AG08395 (cell line): ENCODE measurements around the gene MED15.
"Not testable (repeated sequence)": the region's sequence is repeated elsewhere in the genome, so short reads cannot be mapped to it uniquely, and the experiment has no call there.

Experiments used
- DNase-seq: peaks from one replicate; pipeline ENCODE4 v3.0.0; 2012; ENCODE audit warnings: mixed read lengths, low spot score

MED15 gene

DNA sequence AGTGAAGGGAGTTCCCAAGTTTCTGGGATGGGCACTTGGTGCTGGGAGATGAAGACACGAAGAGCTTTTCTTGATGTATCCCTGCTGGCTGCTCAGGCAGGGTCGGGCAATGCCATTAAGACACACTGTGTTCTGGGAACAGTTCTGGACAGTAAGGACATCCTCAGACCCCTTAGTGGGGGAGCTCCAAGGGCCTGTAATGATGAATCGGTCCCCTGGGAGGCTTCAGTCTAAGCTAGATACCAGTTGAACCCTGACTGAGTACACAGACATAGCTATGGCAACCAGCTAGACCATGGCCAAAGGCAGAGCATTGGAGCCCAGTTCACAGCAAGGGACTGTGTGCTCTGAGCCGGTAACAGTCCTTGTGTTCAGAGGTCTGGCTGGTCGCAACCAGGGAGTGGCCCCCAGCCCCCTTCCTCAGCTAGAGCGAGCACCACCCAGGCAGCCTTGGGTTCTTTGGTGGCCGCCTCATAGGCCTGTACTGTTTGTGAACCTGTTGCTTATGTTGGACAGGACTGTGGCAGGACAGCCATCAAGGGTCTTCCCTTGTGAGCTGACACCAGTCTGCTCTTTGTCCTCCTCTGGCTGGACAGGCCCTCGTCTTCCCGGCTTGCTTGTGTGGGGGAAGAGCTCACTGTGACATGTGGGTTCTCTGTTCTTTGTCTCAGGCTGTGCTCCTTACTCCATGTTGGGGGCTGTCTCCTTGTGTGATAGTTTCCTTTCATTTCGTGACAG, 25.0 kb downstream of the MED15 start:
- no peak for DNase-seq

DNA sequence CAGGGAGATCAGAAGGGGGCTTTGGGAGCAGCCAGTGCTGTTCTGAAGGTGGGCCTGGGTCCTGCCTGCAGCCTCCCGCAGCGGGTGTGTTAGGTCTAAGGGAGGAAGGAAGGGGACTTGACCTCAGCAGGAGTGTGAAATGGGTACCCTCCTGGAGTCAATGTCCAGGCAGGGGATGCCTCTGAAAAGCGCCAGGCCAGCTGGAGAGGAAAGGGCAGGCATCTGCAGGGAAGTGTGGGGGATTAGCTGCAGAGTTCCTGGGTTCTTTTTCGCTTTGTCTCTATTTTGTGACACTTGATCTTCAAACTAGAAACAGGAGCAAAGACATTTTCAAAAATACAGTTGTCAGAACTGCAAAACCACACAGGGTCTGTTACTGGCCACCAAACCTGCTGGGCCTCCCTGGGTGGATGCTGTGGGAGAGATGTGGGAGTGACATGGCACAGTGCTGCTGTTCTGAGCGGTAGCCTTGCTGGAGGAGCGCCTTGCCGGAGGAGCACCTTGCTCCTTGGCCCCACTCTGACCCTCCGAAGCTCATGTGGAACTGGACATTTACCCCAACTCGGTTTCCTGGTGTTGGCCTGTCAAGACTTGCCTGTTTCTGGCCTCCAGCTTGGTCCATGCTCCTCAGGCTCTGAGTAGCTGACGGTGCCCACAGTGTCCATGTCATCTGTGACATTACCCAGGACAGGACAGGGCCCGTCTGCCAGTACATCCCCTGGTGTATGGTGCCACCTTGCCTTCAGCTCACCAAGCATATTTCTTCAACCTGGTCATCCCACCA, 25.9 kb downstream of the MED15 start:
- DNase-seq = no peak

DNA sequence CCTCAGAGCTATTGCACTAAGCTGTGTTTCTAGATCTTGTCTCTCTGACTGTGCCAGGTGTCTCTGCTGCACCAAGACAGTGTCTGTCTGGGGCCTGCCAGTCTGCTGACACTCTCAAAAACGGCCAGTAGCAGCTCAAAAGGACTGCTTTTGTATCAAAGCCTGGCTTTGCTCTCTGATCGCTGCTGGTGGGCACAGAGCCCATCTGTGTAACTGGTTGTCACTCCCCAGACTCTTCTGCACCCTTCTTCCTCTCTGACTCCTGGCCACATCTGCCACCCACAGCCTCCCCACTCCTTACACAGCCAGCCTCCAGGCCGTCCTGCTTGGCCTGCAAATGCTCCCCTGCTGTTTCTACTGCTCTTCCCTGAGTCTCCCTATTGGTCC, 26.5 kb downstream of the MED15 start:
- DNase-seq = no peak

DNA sequence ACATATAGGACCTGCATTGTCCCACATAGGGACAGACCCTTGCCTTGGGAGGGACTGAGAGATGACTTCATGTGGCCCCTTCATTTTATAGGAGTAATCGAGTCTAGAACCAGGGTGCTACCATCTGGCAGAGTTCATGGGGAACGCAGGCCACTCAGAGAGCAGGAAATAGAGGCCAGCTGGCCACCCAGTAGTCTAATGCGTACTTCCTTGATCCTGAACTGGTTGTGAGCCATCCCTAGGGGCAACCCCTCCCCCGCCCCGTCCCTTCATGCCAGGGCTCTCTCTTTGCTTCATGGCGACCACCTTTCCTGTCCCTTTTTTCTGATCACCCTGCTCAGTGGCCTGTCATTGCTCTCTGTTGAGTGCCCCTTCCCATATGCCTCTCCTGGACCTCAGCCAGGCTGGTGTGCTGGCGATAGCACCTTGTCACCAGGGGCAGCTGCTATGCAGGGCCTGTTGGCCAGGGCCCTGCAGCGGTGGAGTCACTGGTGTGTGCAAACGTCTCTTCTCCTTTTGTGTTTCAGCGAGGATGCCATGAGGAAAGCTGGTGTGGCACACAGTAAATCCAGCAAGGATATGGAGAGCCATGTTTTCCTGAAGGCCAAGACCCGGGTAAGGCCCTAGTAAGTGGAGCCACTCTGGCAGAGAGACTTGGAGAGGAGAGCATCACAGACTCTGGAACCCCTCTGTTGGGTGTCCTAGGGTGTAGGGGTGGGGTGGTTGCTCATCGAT, 29.3 kb downstream of the MED15 start:
- peak; percentile 1 for DNase-seq

DNA sequence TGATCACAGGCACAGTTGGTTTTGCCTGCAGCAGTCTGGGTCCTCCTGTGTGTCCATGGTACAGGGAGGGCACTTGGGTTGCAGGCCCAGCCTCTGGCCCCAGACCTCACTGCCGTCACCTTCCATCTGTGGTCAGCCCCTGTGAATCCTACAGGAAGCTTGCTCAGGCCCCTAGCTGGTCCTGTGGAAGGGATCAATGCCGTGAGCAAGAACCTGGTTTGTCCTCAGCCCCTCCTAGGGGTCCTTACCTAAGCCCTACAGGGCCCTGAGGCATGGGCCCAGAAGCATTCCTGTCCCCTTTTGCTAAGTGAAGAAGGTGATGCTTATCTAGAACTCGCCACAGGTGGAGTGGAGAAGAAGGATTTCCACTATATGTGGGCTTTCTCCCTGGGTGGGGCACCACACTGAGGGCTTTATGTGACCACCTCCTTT, 29.9 kb downstream of the MED15 start:
- DNase-seq = no peak

DNA sequence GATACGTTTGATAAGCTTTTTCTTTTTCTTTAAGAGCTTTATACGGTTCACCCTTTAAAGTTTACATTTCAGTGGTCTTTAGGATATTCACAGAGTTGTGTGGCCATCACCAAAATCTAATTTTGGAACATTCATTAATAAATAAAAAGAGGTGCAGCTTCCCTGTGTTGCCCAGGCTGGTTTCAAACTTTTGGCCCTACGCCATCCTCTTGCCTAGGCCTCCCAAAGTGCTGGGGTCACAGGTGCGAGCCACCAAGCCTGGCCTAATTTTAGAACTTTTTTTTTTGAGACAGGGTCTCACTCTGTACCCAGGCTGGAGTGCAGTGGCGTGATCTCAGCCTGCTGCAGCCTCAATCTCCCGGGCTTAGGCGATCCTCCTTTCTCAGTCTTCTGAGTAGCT, 30.6 kb downstream of the MED15 start:
- no peak for DNase-seq

DNA sequence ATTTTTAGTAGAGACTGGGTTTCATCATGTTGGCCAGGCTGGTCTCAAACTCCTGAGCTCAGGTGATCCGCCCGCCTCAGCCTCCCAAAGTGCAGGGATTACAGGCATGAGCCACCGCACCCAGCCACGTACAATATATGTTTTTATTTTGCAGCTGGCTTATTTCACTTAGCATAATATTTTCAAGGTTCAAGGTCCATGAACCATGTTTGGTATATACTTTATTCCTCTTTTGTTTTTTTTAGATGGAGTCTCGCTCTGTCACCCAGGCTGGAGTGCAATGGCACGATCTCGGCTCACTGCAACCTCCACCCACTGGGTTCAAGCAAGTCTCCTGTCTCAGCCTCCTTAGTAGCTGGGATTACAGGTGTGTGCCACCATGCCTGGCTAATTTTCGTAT, 31.5 kb downstream of the MED15 start:
- DNase-seq = not testable (repeated sequence)

DNA sequence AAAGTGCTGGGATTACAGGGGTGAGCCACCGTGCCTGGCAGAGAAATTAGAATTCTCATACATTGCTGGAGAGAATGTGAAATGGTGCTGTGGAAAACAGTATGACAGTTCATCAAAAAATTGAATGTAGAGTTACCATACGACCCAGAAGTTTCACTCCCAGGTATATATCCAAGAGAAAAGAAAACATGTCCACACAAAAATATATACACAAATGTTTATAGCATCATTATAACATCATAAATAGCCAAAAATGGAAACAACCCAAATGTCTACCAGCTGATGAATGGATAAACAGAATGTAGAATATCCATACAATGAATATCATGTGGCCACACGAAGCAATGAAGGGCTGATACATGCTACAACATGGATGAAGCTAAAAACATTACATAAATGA, 34.6 kb downstream of the MED15 start:
- no peak for DNase-seq

DNA sequence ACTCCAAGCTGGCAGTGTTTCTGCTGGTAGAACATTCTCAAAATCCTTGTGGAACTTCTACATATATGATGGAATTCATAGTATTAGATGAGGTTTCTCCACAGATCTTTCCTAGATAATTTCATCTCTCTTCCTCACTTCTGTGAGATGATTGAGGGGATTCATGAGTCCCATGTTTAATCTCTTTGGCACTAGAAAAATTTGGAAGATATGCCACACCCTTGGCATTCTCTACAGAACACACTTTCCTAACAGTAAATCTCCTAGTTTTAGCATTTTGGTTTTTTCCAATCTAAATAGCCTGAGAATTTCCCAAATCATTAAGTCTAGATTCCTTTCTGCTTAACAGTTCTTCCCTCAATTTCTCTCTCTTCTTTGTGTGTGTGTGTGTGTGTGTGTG, 35.3 kb downstream of the MED15 start:
- no peak for DNase-seq

DNA sequence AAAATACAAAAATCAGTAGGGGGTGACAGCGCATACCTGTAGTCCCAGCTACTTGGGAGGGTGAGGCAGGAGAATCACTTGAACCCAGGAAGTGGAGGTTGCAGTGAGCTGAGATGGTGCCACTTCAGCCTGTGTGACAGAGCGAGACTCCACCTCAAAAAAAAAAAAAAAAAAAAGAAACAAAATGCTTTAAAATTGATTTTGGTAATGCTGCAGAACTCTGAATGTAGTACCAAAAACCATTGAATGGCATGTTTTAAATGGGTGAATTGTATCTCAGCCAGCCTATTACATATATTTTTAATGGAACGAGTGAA, 37.9 kb downstream of the MED15 start:
- DNase-seq = not testable (repeated sequence)

DNA sequence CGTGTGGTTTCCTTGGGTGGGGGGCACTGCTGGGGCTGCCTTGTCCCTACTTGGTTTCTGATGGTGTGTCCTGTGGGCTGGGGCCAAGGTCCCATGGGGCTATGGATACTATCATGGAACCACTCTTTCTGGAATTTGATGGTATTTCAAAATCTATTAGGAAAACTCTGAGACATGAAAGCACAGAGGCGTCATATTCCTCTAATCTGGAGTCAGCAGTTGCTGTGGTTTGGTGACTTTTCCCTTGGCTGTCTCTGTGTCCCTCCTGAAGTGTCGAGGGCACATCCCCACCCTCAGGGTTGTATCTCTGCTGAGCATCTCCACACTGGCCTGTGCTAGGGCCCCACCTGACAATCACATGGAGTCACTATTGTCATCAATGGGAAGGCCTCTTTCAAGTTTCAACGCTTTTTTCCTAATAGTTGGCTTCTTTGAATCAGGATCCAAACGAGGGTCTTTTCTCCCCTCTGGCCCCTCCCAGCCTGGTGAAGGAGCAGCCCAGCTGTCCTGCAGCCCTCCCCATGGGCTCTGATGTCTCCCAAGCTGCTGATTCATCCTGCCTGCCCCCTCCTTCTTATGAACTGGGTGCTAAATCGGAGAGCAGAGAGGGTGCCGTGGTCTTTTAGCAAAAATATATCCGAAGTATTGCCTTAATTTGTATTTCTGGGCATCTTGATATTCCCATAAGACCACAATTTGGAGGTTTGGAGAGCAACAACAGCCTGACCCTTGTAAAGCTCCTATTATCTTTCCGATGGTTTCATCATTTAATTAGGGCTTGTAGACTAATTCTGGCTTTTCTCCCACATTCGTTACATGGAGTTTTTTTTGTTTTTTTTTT, 38.5 kb downstream of the MED15 start:
- peak; percentile 0 for DNase-seq

DNA sequence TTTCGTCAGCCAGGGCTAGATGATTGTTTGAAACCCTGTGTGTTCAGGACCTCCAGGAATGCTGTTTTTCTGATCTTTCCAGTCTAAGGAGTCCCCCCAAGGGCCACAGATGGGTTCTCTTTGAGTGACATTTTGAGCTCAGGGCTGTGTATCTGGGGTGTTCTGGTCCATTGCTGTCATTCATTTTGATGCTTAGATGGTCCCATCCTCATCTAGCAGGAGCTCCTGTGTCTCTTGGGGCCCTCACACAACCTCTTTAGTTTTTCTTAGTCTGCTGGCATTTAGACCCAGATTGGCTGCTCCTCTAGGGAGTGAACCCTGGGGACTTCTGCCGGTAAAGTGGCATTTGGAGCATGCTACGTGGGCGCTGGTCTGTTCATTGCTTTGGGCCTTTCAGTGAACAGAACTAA, 39.1 kb downstream of the MED15 start:
- DNase-seq = no peak

DNA sequence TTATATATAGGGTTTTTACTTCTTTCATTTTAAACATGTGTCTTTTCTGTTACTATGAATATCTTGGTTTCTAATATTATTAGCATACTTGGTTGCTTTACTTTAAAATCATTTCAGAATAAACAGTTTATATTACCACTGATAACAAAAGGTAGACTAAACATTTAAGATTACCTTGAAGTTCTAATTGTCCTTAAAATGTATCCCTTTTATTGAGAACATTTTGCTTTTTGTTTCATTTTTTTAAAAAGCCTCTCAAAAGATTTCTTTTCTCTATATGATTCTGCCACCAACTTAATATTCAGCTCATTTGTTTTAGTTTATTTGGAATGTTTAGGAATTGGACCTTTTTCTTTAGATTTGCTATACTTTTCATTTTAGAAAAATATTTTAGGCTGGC, 39.6 kb downstream of the MED15 start:
- DNase-seq = no peak

DNA sequence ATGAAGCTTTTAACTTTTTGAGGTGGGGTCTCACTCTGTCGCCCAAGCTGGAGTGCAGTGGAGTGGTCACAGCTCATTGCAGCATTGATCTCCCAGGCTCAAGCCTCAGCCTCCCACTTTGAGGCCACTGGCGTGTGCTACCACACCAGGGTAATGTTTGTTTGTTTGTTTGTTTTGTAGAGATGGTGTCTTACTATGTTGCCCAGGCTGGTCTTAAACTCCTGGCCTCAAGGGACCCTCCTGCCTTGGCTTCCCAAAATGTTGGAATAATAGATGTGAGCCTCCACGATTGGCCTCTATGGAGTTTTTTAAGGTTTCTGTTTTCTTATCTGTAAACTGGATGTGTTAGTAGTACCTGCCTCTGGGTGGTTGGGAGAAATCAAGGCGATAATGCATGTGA, 41.4 kb downstream of the MED15 start:
- no peak for DNase-seq

DNA sequence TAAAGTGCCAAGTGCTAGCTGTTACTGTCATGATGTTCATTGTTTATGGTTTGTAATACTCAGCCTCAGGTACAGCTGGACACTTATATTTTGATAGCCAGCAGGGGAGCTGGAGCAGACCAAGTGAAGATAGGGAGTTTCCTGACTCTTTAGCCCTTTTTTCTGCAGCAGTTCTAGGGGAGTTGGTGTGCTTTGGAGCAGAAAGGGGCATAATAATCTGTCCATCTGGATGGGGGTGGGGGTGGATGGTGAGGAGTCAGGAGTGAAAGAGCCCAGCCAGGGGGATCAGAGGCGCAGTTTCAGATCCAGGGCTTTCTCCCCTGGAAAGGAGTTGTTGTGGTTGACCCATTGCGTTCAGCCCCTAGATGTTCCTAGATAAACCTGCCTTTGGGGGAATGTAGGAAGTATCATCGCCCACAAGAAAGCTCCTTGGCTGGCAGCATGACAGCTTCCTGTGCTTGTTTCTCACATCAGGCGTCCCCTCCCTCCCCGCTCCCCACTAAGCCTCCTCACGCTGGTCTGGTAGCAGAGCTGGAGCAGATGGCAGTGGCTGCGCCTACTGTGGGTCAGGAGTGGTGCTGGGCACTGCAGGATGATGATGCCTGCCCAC, 41.9 kb downstream of the MED15 start:
- peak; percentile 18 for DNase-seq

DNA sequence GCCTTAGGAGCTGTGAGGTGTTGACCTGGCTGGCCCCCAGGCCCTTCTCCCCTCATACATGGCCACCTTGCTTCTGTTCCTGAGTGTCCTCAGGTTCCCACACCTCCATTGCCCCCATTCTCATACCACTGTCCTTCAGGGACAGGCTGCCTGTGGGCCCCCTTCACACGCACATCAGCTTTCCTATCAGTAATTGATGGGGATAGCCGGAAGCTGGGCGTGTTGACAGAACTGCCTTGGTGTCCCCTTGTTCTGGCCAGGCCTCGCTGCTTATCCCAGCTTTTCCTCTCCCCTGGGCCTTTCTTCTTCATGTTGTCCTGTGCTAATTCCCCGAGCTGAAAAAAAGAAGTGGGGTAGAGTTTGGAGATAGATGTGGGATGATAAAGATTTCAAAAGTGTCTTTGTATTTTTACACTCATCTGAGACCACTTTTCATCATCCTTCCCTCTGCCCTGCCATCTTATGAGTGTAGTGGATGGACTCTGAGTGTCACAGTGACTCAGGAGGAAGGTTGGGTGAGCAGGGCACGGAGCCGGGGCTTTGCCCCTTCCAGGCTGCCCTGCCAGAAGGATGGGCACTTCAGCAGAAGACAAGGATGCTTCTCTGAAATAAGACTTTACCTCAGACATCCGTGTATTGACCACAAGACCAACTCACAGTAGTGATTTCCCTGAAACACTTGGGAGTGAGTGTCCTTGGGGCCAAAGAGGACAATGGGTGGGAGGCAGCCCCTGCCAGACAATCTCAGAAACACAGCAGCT, 42.8 kb downstream of the MED15 start:
- peak; percentile 2 for DNase-seq

DNA sequence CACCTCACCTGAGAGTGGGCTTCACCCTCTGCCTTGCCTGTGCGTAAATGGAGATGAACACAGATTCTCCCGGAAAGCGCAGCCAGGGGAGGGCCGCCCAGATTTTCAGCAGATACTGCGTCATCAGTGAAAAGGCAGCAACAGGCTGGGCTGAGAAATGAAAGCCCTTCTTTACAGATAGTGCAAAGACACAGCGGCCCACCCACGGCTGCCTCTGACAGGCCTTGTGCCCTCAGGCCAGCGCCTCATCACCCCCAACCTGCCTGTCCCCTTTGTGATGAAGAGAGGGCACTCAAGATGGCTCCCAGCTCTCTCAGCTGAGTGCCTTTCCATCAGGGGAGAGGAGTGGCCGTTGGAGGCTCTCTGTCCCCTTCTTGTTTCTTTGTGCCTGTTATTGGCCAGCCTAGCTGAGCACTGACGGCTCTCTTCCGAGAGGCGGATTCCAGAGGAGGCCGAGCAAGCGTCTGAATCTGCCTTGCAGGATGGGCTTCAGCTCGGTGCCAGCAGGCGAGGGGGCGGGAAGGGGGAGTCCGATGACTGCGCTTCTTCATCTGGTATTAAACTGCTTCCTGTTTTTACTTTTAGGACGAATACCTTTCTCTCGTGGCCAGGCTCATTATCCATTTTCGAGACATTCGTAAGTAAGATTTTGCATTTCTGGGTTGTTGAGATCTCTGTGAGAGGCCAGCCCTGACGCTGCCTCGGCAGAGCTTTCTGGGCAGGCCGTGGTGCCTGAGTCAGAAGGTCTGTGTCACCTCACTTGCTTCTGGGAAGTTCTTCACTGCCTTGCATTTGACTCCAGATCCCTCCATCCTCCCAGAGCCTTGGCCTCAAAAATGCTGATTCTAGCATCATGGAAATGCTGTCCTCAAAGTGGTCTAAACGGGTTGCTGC, 43.7 kb downstream of the MED15 start:
- peak; percentile 92 for DNase-seq

DNA sequence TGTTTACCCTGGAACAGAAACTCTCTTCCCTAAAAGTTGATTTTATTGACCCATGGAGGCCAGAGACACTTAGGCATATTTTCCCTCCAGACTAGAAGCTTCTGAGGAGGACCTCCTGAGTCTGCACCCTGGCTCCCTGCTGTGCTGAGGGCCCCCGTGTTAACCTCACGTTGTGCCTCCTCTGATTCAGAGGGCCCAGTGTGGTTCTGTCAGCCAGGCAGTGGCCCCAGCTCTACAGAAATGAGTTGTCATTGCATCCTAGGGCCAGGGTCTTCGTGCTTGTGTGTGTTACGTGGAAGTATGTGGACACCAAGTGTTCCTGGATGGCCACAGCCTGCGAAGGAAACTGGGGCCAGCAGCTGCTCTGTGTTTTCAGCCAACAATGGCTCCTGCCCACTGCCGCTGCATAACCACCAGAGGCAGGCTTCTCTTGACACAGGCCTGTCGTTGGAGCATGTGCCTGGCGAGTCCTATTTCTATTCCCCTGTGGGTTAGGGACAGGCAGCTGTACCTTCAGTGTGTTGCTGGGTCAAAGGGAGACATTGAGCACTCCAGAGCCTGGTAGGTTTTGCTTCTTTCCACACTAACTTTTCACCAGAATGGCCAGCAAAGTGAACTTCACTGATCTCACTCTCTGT, 44.5 kb downstream of the MED15 start:
- no peak for DNase-seq
